ENCODE measurements around the gene UBE2QL1. TPM values are rescaled to one million over a fixed set of nuclear protein-coding genes. Genes with fewer than 3 reads are reported as not detected.

UBE2QL1 gene
- total and polyA plus RNA-seq, 2 of the 8 experiments (the other 6 are each of a cell fraction or from before 2014, with no cell fraction given) = 0.43 to 0.65 TPM

- TF ChIP-seq CHD7 (IDR thresholded peaks at IDR 0.05; ENCODE audit: insufficient replicate concordance, low read length) = no peak
- no peak for TF ChIP-seq MAX (IDR thresholded peaks at IDR 0.05)
- no peak for TF ChIP-seq SIX5 (IDR thresholded peaks at IDR 0.05; ENCODE audit: low read depth, low read length)
- TF ChIP-seq BRCA1 (IDR thresholded peaks at IDR 0.05; ENCODE audit: low read depth, low read length) = no peak
- TF ChIP-seq CEBPB (IDR thresholded peaks at IDR 0.05; ENCODE audit: low read depth, low read length) = no peak
- TF ChIP-seq TAF7 (optimal IDR thresholded peaks at IDR 0.05; ENCODE audit: borderline replicate concordance, low read depth, low read length) = no peak
Measured at GRCh38 chr5:6403416-6403815, 45.2 kb upstream of the UBE2QL1 start (continued).

Data from H1 (cell line).